Epithelial cell of proximal tubule (primary cell): ENCODE data around the gene MYO10. TPM values are rescaled to one million over a fixed set of nuclear protein-coding genes. Genes with fewer than 3 reads are reported as not detected.

Experiments used
- DNase-seq: peaks from one replicate; pipeline ENCODE4 v3.0.0-alpha.2; 2011; ENCODE audit warnings: low read depth
- H3K4me3 ChIP-seq: 2 replicates; pipeline ENCODE4 v1.5.1; 2011; ENCODE audit warnings: low read depth, mild to moderate bottlenecking, low read length
- total RNA-seq: library from RNA; depleted of rRNA; stranded (reverse); fragments of >200 nt; gene quantifications from 2 replicates; pipeline ENCODE4 v1.2.3, GENCODE V29; 2015
- TF ChIP-seq, protein P1 (sequence below): conservative IDR thresholded peaks from 2 replicates; pipeline ENCODE4 v1.5.1; 2012; ENCODE audit warnings: low read depth, mild to moderate bottlenecking, low read length

The MYO10 gene
- total RNA-seq, 1 donor from 2014 or later, result 31.5 TPM

DNA sequence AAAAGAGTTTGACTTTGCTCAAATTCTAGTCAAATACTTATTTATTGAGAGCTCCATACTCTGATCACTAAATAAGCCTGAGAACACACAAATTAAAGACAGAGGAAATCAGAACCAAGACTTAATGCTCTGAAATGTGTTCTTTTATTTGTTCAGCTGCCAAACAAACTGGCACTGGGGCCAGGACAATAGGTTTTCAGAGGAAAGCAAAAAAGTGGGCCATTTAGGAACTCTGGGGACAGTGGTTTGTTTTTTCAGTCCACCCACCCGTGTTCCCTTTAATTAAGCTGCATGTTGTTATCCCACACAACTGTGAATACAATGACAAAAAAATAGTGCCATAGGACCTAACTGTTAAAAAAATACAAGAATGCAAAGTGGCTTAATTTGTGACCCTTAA is 223.9 kb downstream of the MYO10 start:
- no peak overlapping the region for H3K4me3 ChIP-seq
- no peak for DNase-seq
- TF ChIP-seq, protein P1, sequence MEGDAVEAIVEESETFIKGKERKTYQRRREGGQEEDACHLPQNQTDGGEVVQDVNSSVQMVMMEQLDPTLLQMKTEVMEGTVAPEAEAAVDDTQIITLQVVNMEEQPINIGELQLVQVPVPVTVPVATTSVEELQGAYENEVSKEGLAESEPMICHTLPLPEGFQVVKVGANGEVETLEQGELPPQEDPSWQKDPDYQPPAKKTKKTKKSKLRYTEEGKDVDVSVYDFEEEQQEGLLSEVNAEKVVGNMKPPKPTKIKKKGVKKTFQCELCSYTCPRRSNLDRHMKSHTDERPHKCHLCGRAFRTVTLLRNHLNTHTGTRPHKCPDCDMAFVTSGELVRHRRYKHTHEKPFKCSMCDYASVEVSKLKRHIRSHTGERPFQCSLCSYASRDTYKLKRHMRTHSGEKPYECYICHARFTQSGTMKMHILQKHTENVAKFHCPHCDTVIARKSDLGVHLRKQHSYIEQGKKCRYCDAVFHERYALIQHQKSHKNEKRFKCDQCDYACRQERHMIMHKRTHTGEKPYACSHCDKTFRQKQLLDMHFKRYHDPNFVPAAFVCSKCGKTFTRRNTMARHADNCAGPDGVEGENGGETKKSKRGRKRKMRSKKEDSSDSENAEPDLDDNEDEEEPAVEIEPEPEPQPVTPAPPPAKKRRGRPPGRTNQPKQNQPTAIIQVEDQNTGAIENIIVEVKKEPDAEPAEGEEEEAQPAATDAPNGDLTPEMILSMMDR, result no peak

DNA sequence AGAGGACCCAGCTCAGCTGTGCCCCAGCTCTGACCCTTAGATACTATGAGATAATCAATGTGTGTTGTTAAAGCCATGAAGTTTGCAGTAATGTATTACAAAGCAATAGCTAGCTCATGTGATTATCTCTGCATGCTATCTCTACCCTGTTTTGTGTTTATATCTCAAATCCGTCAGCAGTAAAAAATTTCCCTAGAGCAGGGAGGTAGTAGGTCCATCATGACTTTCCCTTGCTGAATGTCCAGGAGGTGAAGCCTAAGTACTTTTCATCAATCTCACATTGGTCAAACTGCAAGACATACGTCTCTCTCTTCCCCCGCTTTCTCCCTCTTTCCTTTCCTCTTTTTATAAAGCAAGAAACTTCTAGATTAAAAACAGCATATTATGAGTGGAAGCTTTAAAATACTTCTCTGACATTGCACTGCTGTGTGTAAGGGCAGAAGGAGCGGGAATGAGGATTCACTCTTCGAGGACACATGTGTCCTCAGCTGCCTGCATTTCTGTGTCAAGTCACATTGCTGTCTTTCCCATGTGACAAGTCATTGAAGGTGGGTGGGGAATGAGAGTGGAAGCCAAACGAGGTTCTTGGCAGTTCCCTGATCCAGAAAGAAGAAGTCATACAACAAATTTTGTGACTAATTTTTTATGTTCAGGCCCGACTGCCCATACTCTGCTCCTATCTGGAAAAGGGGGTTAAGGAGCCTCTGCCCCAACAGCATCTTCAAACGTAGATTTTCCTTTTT is 226.2 kb downstream of the MYO10 start:
- H3K4me3 ChIP-seq, result no peak overlapping the region
- TF ChIP-seq, protein P1, result no peak
- DNase-seq, result no peak

DNA sequence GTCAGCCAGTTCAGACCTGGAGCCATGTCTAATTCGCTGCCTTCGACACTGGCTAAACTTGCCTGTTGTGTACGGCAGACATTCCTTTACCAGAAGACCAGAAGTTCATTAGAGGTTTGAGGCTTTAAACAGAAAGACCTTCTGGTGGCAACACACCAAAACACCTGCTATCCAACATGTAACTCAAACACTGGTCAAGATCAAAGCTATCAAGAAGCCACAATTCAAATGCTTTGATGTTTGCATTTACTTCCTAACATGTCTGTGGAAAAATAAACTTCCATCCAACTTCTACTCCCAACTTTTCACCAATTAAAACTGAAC is 228.3 kb downstream of the MYO10 start:
- DNase-seq, result no peak
- no peak overlapping the region for H3K4me3 ChIP-seq
- TF ChIP-seq, protein P1, result no peak

DNA sequence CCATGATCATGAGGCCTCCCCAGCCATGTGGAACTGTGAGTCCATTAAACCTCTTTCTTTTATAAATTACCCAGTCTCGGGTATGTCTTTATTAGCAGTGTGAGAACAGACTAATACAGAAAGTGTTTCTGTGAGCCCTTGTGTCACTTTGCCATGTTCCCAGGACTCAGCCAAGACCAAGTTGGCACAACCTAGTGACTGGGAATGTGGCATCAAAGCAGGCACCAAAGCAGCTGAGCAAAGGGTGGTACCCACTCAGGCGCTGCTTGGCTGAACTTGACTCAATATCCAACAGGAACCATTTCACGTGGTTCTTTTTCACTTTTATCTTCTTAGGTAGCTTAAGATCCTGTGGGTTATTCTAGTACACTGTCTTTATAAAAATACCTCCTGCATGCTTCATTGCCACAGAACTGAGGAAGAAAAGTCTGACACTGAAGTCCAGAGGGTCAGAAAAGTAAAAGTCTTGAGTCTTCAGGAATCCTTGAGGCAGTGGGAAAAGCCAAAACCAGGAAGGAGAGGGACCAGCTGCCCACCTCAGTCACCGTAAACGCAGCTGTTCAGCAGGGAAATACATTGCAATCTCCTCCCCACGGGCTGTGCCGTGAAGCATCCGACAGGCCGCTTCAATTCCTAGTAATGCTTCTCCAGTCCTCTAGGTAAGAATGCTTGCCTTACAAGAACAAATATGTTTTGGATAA is 228.8 kb downstream of the MYO10 start:
- TF ChIP-seq, protein P1, result no peak
- no peak for DNase-seq
- no peak overlapping the region for H3K4me3 ChIP-seq

DNA sequence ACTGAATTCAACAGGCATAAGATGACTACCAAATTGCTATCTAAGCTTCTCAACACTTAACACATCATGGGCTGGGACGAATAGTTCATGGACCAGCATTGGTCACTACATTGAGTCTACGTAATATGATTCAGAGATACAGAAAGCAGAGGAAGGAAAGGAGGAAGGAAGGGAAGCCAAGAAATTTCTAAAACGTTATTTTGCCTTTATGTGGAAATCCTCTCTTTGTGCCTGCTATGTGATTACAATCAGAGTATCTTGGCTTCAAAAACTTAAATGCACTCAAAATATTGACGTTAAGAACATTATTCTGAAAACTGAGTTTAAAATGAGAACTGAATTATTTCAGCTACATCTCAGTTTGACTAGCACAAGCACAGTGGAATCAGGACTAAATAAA is 231.1 kb downstream of the MYO10 start:
- H3K4me3 ChIP-seq, result no peak overlapping the region
- TF ChIP-seq, protein P1, result no peak
- no peak for DNase-seq

DNA sequence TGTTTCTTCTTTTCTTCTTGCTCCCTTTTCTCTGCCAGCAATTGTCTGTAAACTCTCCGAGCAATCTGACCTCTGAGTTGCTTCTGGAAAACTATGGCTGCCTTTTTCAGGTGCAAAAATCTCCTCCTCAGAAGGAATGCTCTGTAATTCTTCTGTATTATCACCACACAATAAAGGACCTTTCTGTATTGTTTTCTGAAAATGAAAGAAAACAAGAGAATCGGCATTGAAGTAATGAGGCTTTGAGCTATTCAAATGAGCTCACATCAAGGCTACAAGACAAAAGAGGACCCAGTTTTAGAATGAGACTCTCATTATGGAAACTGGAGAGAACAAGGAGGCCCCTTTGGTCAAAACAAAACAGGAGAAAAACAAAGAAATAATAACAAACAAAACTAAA is 233.1 kb downstream of the MYO10 start:
- no peak for DNase-seq
- H3K4me3 ChIP-seq, result no peak overlapping the region
- TF ChIP-seq, protein P1, result no peak
